VCaP (cell line): Measurements from ENCODE around the gene EHD1.

Source experiments
- H3K27ac ChIP-seq: fragments of 450-650 bp; 2 replicates; pipeline ENCODE4 v1.5.1; 2017
- CTCF ChIP-seq: fragments of 450-650 bp; conservative IDR thresholded peaks from 2 replicates; pipeline ENCODE4 v1.5.1; 2017; ENCODE audit warnings: mild to moderate bottlenecking, moderate library complexity

Gene EHD1

GRCh38 chr11:64898541-64898940 lies 20.1 kb upstream of the EHD1 start:
- TF ChIP-seq CTCF: no peak
- H3K27ac ChIP-seq: no peak overlapping the region

DNA sequence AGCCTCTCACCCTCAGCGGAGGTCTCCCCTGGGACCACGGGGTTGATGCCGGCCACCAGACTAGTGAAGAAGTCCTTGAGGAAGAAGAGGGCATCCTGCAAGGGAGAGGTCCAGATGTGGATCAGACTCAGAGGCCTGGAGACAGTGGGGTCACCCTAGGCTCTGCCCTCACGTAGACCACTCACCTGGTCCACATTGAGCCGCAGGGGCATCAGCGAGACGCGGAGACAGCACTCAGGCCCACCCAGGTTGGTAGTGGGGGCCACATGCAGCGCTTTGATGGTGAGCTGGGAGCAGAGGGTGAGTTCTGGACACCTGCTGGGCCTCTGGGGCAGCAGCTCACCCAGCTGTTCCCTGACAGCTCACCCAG lies 19.6 kb upstream of the EHD1 start:
- no peak for TF ChIP-seq CTCF
- no peak overlapping the region for H3K27ac ChIP-seq

DNA sequence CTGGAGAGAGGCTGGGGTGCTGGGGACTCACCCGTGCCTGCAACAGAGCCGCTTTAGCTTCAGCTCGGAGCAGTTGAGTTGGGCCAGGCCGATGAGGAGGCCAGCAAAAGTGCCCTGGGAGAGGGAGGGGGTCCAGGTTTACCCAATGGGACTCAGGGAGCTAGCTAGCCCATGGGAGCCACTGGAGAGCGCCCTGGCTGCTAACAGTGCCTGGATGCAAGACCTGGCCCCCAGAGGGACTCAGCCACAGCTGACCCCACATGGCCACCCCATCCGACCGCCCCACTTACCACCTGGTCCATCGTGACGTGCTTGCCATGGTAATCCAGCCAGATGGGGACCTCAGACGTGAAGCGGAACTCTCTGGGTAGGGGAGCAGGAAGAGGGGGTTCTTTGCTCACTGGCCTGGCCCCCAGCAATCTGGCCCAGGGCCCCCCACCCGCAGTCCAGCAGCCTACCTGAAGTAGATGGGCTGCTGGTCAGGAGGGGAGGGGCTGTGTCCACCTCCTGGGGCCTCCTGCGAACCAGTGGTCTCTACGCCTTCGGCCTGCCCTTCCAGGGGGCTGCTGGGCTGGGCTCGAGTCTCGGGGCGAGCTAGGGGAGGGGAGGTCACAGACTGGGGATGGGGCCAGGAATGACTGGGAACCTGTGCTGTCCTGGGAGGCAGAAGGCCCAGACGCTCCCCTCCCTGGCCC lies 19.1 kb upstream of the EHD1 start:
- TF ChIP-seq CTCF: no peak
- no peak overlapping the region for H3K27ac ChIP-seq

- no peak for TF ChIP-seq CTCF
- H3K27ac ChIP-seq: no peak overlapping the region
These were observed 18.1 kb upstream of the EHD1 start for GRCh38 chr11:64896448-64897022.

GRCh38 chr11:64894812-64895452 lies 16.5 kb upstream of the EHD1 start:
- H3K27ac ChIP-seq: no peak overlapping the region
- TF ChIP-seq CTCF: no peak

DNA sequence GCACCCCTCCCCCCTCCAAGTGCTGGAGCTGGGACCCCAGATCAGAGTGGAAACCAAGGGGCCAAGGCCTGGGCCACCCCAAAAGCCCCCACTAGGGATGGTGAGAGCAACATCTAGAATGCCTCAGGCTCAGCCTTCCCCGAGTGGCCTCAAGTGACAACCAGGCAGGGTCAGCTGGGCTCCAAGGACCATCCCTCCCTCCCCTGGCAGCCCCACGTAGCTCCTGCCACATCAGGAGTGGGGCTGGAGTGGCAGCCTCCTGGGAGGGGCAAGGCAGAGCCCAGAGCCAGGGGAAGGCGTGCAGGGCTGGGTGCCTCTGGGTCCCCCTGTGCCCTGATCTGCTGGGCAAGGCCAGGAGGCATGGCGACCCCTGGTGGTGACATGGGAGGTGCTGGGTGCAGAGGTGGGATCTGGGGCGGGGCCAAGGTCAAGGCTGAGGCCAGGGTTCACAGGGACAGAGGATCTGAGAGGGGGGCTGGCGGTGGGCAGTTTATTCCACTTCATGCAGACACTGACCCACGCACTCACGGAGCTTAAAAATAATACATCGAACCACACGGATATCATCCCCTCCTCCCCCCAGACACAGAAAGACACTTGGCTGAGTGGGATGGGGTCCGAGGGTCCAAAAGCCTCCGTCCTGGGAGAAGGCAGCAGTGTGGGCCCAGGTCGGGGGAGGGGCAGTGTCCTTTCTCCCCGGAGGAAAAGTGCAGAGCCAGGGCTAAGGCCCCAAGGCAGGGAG lies 15.8 kb upstream of the EHD1 start:
- TF ChIP-seq CTCF: peak; percentile 100
- peak overlapping the region; percentile 38; the same call in 1 of the 2 replicates for H3K27ac ChIP-seq
